Fibroblast of lung (primary cell): ENCODE data around the gene GATA5. TPM values are rescaled to one million over a fixed set of nuclear protein-coding genes. Genes with fewer than 3 reads are reported as not detected.

Source experiments
- DNase-seq, 2 donors: peaks; one replicate each; pipeline versions ENCODE4 v3.0.0 to v3.0.0-alpha.2; 2010; ENCODE audit warnings: low read depth in 2 of 2
- H2AFZ ChIP-seq: 2 replicates; pipeline ENCODE4 v1.5.1; 2012; ENCODE audit warnings: low read length, control low read depth, inconsistent platforms
- H3K27ac ChIP-seq: 2 replicates; pipeline ENCODE4 v1.5.1; 2011; ENCODE audit warnings: low read length, control low read depth; ENCODE audit not compliant: insufficient read depth
- H3K27me3 ChIP-seq: 2 replicates; pipeline ENCODE4 v1.5.1; 2011; ENCODE audit warnings: mild to moderate bottlenecking, low read length; ENCODE audit not compliant: control insufficient read depth, insufficient read depth
- H3K36me3 ChIP-seq: 2 replicates; pipeline ENCODE4 v1.5.1; 2011; ENCODE audit warnings: low read length; ENCODE audit not compliant: control insufficient read depth, insufficient read depth
- H3K4me1 ChIP-seq: 2 replicates; pipeline ENCODE4 v1.5.1; 2011; ENCODE audit warnings: low read length; ENCODE audit not compliant: control insufficient read depth, insufficient read depth; ENCODE audit errors: extremely low read depth
- H3K4me2 ChIP-seq: 2 replicates; pipeline ENCODE4 v1.5.1; 2011; ENCODE audit warnings: low read length, control low read depth; ENCODE audit not compliant: insufficient read depth; ENCODE audit errors: extremely low read depth
- H3K4me3 ChIP-seq, 4 experiments: fragments of 200-600 bp in 1 of 4; sonication (generic) in 1 of 4; replicated peaks in 1 of 4; 2 replicates each; pipeline ENCODE4 v1.5.1; 2011 to 2016; ENCODE audit warnings: low read length in 4 of 4, low read depth in 3 of 4, mild to moderate bottlenecking in 3 of 4, control low read depth in 2 of 4, inconsistent platforms in 1 of 4, mixed read lengths in 1 of 4; ENCODE audit not compliant: insufficient read depth in 1 of 4; ENCODE audit errors: control extremely low read depth in 1 of 4
- H3K79me2 ChIP-seq: 2 replicates; pipeline ENCODE4 v1.5.1; 2012; ENCODE audit warnings: mild to moderate bottlenecking, low read length, inconsistent platforms; ENCODE audit not compliant: control insufficient read depth, insufficient read depth
- H3K9ac ChIP-seq: 2 replicates; pipeline ENCODE4 v1.5.1; 2011; ENCODE audit warnings: mild to moderate bottlenecking, low read length, control low read depth; ENCODE audit not compliant: insufficient read depth
- H3K9me3 ChIP-seq: 2 replicates; pipeline ENCODE4 v1.5.1; 2012; ENCODE audit warnings: low read depth, low read length; ENCODE audit not compliant: control insufficient read depth, insufficient read depth
- H4K20me1 ChIP-seq: 2 replicates; pipeline ENCODE4 v1.5.1; 2011; ENCODE audit warnings: low read length; ENCODE audit not compliant: control insufficient read depth, insufficient read depth; ENCODE audit errors: extremely low read depth
- CTCF ChIP-seq, 2 donors: IDR thresholded peaks in 1 of 2; conservative IDR thresholded peaks in 1 of 2; 1 replicate in 1 of 2; 2 replicates in 1 of 2; pipeline ENCODE4 v1.5.1; 2011 to 2012; ENCODE audit warnings: low read length in 2 of 2, control low read depth in 1 of 2, inconsistent platforms in 1 of 2, low read depth in 1 of 2, mild to moderate bottlenecking in 1 of 2
- EZH2 ChIP-seq: IDR thresholded peaks from 2 replicates; pipeline ENCODE4 v1.5.1; 2012; ENCODE audit warnings: low read length, control low read depth, mild to moderate bottlenecking; ENCODE audit errors: missing control alignments
- polyA plus RNA-seq, 2 donors: library from polyadenylated mRNA; depleted of rRNA in 1 of 2; stranded (reverse) in 1 of 2; unstranded in 1 of 2; fragments of >200 nt; gene quantifications; 2 replicates each; pipeline ENCODE4 v1.2.1, GENCODE V29; 2011 to 2012; ENCODE audit warnings: missing spikeins in 1 of 2
- total RNA-seq: library from RNA; depleted of rRNA; stranded (reverse); fragments of >200 nt; gene quantifications from 2 replicates; pipeline ENCODE4 v1.2.1, GENCODE V29; 2014

The GATA5 gene
- total and polyA plus RNA-seq, 2 donors (not counting 1 experiment from before 2014, with no cell fraction given), result 0.02 to 0.83 TPM

GRCh38 chr20:62494980-62495748 is 19.4 kb upstream of the GATA5 start:
- H4K20me1 ChIP-seq, result no peaks in the 10 kb centered on the region
- H2AFZ ChIP-seq, result no peak overlapping the region
- no peaks in the 10 kb centered on the region for H3K4me1 ChIP-seq
- no peaks in the 10 kb centered on the region for H3K9me3 ChIP-seq
- no peaks in the 10 kb centered on the region for H3K36me3 ChIP-seq
- H3K27me3 ChIP-seq, result no peaks in the 10 kb centered on the region
- H3K4me2 ChIP-seq, result no peak overlapping the region
- H3K27ac ChIP-seq, result no peak overlapping the region
- no peak for DNase-seq
- H3K79me2 ChIP-seq, result no peaks in the 10 kb centered on the region
- no peak for TF ChIP-seq CTCF (conservative IDR thresholded peaks at IDR 0.05 in 1 of 2, IDR thresholded peaks at IDR 0.05 in 1 of 2; ENCODE audit: low read depth in 1 of 2, low read length in 2 of 2)
- TF ChIP-seq EZH2, result no peak
- no peak overlapping the region for H3K4me3 ChIP-seq
- no peak overlapping the region for H3K9ac ChIP-seq

GRCh38 chr20:62494537-62494936 is 18.7 kb upstream of the GATA5 start:
- Histone ChIP-seq H3K27ac (no peak overlapping the region), H3K9ac (no peak overlapping the region), H3K27me3 (no peaks in the 10 kb centered on the region), H2AFZ (no peak overlapping the region), H3K4me1 (no peaks in the 10 kb centered on the region), H4K20me1 (no peaks in the 10 kb centered on the region), H3K4me2 (no peak overlapping the region), H3K79me2 (no peaks in the 10 kb centered on the region), H3K36me3 (no peaks in the 10 kb centered on the region), H3K9me3 (no peaks in the 10 kb centered on the region), H3K4me3 (no peak overlapping the region)
- TF ChIP-seq EZH2, result no peak
- TF ChIP-seq CTCF (conservative IDR thresholded peaks at IDR 0.05 in 1 of 2, IDR thresholded peaks at IDR 0.05 in 1 of 2; ENCODE audit: low read depth in 1 of 2, low read length in 2 of 2), result no peak
- no peak for DNase-seq

GRCh38 chr20:62493886-62494285 is 18.1 kb upstream of the GATA5 start:
- no peak for DNase-seq
- Histone ChIP-seq H3K27ac (no peak overlapping the region), H3K4me3 (no peak overlapping the region), H2AFZ (no peak overlapping the region), H3K4me1 (no peaks in the 10 kb centered on the region), H3K79me2 (no peaks in the 10 kb centered on the region), H3K4me2 (no peak overlapping the region), H3K9ac (no peak overlapping the region), H4K20me1 (no peaks in the 10 kb centered on the region), H3K27me3 (no peaks in the 10 kb centered on the region), H3K9me3 (no peaks in the 10 kb centered on the region), H3K36me3 (no peaks in the 10 kb centered on the region)
- no peak for TF ChIP-seq CTCF (conservative IDR thresholded peaks at IDR 0.05 in 1 of 2, IDR thresholded peaks at IDR 0.05 in 1 of 2; ENCODE audit: low read depth in 1 of 2, low read length in 2 of 2)
- TF ChIP-seq EZH2, result no peak
